HCT116 (cell line): ENCODE measurements around the gene JAK2.

ENCODE experiments used
- CTCF ChIP-seq, 3 experiments: fragments of 200-600 bp in 1 of 3; sonication (generic) in 1 of 3; IDR thresholded peaks in 2 of 3; conservative IDR thresholded peaks in 1 of 3; 2 replicates each; pipeline ENCODE4 v1.5.1; 2012 to 2017; ENCODE audit warnings: low read depth in 2 of 3, low read length in 2 of 3, antibody characterized with exemption in 1 of 3, borderline replicate concordance in 1 of 3, control low read depth in 1 of 3, mild to moderate bottlenecking in 1 of 3, mixed read lengths in 1 of 3, mixed run types in 1 of 3, moderate library complexity in 1 of 3; ENCODE audit not compliant: insufficient read depth in 1 of 3
- ELF1 ChIP-seq: IDR thresholded peaks from 2 replicates; pipeline ENCODE4 v1.6.1; 2012; ENCODE audit warnings: low read depth, borderline replicate concordance
- EZH2 ChIP-seq: fragments of 200-600 bp; sonication (generic); IDR thresholded peaks from 2 replicates; pipeline ENCODE4 v1.6.1; 2017; ENCODE audit warnings: antibody characterized with exemption, mixed run types
- MAX ChIP-seq: IDR thresholded peaks from 2 replicates; pipeline ENCODE4 v1.6.1; 2012
- POLR2A ChIP-seq: IDR thresholded peaks from 2 replicates; pipeline ENCODE4 v1.7.0; 2011; ENCODE audit warnings: borderline replicate concordance; ENCODE audit not compliant: insufficient read depth, insufficient read length; ENCODE audit errors: extremely low read depth
- POLR2AphosphoS5 ChIP-seq: IDR thresholded peaks from 2 replicates; pipeline ENCODE4 v1.6.1; 2011; ENCODE audit warnings: mild to moderate bottlenecking, low read depth, low read length, moderate library complexity
- REST ChIP-seq: IDR thresholded peaks from 2 replicates; pipeline ENCODE4 v1.6.1; 2012; ENCODE audit warnings: low read depth
- ZBTB33 ChIP-seq: IDR thresholded peaks from 2 replicates; pipeline ENCODE4 v1.6.1; 2011; ENCODE audit warnings: mild to moderate bottlenecking, low read length, moderate library complexity; ENCODE audit not compliant: insufficient replicate concordance; ENCODE audit errors: extremely low read depth
- ZFX ChIP-seq: fragments of 450-650 bp; IDR thresholded peaks from 2 replicates; pipeline ENCODE4 v1.6.1; 2017
- ZNF274 ChIP-seq: fragments of 200-500 bp; sonication (Bioruptor generic); IDR thresholded peaks from 2 replicates; pipeline ENCODE4 v1.6.1; 2014; ENCODE audit warnings: mild to moderate bottlenecking, low read depth, low read length, inconsistent platforms

GRCh38 chr9:5008202-5008601 lies 23.1 kb downstream of the JAK2 start:
- TF ChIP-seq ZFX (no peak), ZBTB33 (no peak), CTCF (IDR thresholded peaks at IDR 0.05 in 2 of 3, conservative IDR thresholded peaks at IDR 0.05 in 1 of 3; ENCODE audit: borderline replicate concordance in 1 of 3, insufficient read depth in 1 of 3, low read depth in 2 of 3, low read length in 2 of 3) (no peak), ZNF274 (no peak), POLR2A (no peak), ELF1 (no peak), EZH2 (no peak), REST (no peak), POLR2AphosphoS5 (no peak), MAX (no peak)
